G401.6 (cell line): ENCODE data around the gene RASAL2.
A peak's percentile ranks its signal among the peaks of the same experiment; 100 is the strongest.
"Not testable (repeated sequence)": the region's sequence is repeated elsewhere in the genome, so short reads cannot be mapped to it uniquely, and the experiment has no call there.

Experiments
- FAIRE-seq: peaks from 2 replicates; lab custom pipeline; 2012; peaks lifted over from hg19 to GRCh38; lab: Jason Lieb, UNC

RASAL2 gene

DNA sequence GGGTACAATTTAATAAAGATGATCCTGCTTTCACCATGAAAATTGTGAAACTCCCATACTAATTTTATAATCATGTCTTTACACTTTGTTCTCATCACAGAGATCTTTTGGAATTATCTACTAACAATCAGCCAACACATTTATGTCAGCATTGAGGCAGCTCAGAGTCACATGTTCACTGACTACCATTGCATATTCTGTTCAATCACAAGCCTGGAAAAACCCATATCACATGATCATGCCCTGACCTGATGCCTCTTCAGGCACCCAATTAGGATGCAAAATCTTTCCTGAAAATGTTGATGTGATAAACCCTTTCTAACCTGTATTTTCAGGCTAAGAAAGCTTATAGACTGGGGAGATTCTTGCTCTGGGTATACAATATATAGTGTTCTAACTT lies 21.6 kb upstream of the RASAL2 start:
- no peak for FAIRE-seq

DNA sequence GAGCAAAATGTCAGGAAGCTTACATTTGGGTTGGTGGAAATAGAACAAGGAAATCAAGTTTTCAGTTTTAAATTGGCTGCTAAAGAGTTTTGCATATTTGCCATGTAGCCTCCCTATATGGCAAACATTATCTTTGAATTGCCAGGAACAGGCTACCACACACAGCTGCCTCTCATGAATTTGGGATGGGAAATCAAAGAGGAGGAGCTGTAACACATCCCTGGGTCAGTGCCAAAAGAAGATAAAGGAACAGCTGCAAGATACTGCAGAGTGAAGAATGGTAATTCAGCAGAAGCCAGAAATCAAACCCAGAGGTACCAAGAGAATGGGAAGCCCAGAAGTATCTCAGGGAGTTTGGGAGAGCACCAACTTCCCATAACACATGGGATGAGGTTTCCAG lies 18.6 kb upstream of the RASAL2 start:
- no peak for FAIRE-seq

DNA sequence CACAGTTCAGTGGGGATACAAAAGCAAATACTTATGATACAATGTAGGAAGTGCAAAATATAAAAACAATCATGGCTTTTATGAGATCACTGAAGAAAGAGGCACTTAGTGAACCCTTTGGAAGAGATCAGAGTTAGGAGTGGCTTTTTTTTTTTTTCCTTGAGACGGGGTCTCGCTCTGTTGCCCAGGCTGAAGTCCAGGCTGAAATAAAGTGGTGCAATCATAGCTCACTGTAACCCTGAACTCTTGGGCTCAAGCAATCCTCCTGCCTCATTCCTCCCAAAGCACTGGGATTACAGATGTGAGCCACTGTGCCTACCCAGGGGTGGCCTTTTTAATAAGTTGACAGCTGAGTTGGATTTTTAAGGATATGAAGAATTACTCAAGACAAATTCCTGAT lies 17.3 kb upstream of the RASAL2 start:
- FAIRE-seq: no peak

DNA sequence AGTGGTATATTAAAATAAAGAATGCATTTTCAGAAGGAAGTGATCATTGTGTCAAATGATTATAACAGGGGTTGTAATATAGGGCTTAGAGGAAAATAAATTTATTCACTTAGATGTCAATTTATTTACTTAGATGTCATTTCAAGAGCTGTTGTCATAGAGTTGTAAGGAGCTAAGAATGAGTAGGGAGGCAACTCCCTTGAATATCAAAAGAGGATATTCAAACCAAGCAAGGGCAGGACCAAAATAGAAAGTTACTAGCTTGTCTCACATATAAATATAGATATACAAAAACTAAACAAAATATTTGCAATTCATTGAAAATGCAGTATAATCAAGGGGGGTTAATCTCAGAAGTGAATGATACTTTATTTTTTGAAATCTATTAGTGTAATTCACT lies 16.0 kb upstream of the RASAL2 start:
- FAIRE-seq: no peak

DNA sequence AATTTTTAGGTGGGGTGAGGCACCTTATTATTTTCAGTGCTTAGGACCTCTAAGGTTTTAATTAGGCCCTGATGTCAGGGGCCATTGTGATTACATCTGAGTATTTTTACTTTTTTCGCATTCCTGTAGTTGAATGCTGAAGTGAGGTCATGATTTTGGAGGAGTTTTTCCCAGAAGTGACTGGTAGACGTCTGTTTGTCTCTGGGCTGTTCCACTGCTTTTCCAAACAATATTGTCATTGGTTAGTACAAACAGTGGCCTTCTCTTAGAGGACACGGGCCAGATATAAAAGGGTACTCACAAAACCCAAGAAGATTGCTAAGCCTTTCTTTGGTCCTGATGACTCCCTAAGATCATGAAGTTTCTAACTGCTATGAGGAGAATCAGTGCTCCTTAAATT lies 7.6 kb upstream of the RASAL2 start:
- no peak for FAIRE-seq

DNA sequence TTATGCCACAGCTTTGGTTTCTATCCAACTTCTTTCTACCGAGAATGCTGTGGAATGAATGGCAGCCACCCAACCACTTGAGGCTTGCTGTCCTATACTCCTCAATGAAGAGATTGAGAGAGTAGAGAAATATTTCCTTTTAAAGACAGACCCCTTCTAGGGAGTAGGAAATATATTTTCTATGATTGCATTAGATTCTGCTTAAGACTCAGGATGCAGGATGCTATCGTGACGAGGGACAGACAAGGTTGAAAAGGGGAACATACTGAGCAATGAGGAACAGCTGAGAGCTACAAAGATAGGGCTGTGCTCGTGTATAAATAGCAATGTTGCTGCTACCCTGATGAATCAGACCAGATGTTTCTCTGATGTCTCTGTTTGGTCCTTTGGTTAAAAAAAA lies 7.1 kb upstream of the RASAL2 start:
- FAIRE-seq: no peak

DNA sequence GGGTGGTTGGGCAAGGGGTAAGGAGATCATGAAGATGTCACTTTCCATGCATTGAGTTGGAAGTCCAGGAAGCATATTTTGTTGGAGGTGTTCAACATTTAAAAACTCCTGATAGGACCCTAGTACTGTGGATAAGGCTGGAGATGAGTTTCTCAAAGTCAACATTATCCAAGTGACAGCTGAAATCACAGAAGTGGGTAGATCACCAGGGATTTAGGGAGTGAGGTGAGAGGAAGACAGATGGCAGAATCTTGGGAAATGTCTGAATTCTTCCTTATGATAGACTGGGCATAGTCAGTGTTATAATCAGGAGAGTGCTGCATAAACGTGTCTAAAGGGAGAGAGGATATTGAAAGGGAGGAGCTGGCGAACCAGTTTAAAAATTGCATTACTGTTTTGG lies 5.3 kb upstream of the RASAL2 start:
- no peak for FAIRE-seq

DNA sequence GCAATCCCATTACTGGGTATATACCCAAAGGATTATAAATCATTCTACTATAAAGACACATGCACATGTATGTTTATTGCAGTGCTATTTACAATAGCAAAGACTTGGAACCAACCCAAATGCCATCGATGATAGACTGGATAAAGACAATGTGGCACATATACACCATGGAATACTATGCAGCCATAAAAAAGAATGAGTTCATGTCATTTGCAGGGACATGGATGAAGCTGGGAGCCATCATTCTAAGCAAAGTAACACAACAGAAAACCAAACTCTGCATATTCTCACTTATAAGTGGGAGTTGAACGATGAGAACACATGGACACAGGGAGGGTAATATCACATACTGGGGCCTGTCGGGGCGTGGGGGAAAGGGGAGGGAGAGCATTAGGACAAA lies 2.5 kb upstream of the RASAL2 start:
- FAIRE-seq: not testable (repeated sequence)

DNA sequence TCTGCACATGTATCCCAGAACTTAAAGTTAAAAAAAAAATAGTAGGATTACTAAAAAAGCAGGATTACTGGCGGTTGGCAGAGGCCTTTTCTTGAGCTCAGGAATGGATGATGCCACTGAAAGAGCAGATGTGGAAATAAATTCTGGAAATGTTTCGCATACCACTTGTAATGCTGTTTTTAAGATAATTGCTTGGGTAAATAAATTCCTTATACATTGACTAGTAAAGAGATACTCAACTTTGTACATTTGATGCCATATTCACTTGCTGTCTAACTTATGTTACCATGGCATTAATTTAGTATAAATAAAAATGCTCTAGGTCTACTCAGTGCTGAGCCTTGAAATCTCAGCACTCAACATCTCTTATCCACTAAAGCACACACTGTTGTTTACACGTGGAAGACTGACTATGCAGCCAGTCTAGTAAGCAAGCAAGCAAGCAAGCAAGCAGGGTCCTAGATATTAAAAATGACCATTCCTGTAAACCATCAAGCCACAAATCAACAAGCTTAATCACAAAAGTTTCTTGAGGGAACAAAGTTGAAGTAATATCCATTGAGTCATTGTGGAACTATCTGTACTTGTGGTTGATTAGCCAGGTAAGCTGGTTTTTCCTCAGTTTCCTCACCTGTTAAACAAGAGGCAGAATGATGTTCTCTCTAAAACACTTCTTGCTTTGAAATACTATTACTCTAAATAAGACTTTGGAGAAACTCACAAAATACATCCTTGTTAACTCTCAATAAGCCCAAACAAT lies 1.7 kb upstream of the RASAL2 start:
- no peak for FAIRE-seq

DNA sequence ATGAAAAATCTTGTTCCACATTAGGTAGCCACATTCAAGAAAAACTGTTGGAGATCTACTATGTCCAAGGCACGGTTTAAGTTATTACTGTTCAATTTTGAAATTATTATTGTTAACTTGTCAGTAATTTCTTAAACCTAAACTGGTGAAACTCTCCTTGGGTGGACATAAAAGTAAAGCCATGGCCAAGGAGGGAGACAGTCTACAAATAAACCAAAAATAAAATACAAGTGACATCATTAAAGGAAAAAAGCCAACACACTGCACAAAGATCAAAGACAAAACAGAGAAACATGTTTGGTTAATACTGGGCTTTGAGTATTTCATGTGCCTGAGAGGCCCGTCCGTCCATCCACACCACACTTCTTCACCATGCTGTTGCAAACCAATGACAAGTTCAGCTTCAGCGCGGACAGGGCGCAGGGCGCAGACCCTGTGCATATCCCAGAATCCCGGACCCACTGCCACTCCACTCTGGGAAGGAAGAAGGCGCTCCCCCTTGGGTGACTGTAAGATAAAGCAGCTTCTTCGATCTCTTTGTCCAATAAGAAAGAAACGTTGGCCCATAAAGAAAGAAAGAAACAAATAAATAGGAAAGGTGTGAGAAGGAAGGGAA lies 918 bp upstream of the RASAL2 start:
- FAIRE-seq: no peak

DNA sequence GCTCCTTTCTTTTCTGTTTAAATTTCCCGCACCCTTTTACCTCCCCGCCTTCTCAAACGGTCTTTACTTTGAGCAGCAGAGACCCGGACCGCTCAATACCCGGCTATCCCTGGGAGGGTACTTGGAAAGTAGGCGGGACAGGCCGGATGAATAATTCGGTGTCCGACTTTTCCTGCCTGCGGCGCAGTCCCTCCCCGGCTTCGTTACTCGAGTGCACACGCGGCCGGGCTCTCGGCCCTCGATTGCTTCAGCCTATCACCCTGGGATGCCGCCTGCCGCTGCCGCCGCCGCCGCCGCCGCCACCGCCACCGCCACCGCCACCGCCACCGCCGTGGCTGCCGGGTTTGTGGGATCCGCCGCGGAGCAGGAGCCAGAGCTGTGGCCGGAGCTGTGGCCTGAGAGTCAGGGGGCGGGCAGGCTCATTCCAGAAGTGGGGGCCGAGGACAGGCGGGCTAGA lies 382 bp upstream of the RASAL2 start:
- peak; percentile 59 for FAIRE-seq

DNA sequence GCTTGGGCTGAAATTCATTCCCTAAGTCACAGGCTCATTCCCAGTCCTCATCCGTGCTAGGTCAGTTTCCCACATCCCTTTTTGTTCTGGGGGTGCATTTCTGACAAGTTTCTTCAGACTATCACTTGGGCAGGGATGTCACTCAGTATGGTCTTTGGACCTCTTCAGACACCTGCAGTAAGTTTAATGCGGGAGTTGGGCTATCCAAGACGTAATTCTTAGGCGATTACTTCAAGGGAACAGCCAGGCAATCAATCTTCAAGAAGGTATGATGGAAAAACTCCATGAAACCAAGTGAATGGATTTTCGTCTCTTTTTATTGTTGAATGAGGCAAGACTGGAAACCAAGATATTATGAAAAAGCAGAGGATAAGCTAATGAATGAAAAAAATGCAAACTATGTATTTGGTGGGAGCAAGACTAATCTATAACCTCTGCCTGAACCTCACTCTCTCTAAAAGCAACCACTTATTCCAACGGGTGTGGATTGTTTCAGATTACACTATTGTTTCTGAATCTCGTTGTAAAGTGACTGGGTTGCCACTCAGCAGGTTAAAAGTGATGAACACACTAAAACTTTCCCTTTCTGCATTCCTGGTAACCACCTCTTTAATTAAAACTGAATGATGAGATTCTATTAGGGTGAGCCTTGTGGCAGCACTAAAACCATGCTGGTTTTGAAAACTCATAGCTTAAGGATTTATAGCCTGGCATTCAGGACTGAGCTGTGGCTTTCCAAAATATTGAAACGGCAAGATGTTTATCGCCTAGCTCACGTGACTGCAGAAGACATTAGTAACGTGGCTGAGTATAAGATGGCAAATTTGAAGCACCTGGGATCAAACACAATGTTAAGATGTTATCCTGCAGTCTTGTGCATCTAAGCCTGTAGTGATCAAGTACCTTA lies 1.1 kb downstream of the RASAL2 start:
- no peak for FAIRE-seq

DNA sequence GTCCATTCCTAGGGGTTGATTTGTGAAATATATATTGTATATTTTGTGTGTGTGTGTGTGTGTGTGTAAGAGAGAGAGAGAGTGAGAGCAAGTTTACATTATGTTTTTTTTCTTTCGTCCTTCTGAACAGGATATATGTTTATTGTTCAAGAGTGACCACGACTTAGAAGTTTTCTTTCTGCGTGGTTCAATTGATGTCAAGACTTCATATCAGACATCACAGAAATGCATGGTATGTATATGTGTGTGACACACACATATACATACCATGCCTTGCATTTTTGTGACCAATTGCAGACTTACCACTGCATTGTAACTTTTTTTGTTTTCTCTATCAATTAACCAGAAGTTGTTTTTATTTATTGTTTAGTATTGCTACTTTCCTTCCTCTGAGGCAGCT lies 2.5 kb downstream of the RASAL2 start:
- FAIRE-seq: no peak

DNA sequence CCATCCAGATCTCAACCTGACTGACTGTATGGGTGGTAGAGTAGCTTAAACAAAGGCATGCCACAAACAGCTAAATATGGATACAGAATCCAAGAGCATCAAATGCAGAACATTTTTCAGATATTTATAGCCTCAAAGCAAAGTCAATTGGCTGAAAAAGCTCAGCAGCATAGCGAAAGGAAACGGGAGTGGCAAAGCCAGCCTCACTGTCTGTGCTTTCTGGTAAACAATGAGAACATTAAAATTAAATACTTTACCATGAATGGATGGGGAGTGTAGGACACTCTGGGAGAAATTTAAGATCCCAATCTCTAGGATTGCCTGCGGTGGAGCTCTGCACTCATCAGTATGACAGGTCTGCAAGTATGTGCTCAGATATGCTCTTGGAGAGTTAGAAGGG lies 4.4 kb downstream of the RASAL2 start:
- no peak for FAIRE-seq

DNA sequence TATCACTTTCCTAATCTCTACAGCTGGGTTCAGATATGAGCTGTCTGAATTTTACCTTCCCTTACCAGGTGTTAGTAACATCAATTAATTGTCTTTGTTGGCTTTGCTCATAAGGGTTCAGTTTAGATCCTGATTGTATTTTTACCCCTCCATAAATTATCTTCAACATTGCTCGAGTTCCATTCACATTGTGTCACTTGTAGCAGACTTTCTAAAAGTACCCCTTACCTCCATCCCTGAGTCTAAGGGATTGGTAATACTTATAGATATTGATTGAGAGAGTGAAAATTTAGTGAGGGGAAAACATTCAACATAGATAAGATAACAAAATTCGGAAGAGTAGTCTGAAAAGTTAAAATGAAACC lies 7.3 kb downstream of the RASAL2 start:
- no peak for FAIRE-seq

DNA sequence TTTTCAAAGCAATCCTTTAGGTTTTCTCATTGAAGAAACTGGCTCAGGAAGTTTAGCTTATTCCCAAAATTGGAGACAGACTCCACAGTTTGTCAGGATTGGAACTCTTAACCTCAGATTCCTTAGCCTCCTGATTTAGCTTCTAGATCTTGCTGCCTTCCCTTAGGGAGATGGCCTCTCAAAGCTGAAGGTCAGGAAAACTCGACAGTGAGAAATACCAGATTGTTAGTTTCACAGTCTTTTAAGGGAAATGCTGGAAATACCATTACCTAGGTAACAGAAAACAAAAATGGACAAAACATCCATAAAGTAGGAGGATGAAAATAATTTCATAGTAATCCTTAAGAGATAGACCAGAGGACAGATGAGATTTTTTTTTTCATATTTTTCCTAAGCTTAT lies 7.8 kb downstream of the RASAL2 start:
- peak; percentile 55 for FAIRE-seq

DNA sequence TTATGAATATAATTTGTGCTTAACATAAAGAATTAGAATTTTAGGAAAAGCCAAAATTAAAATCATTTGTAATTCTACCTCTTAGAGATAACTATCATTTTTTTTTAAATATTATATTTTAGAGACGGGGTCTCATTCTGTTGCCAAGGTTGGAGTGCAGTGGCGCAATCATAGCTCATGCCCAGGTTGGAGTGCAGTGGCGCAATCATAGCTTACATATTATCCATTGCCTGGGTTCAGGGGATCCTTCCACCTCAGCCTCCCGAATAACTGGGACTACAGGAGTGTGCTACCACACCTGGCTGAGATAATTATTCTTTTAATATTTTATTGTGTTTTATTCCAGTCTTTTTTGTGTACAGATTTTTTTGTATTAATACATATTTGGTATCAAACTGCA lies 8.3 kb downstream of the RASAL2 start:
- FAIRE-seq: no peak

DNA sequence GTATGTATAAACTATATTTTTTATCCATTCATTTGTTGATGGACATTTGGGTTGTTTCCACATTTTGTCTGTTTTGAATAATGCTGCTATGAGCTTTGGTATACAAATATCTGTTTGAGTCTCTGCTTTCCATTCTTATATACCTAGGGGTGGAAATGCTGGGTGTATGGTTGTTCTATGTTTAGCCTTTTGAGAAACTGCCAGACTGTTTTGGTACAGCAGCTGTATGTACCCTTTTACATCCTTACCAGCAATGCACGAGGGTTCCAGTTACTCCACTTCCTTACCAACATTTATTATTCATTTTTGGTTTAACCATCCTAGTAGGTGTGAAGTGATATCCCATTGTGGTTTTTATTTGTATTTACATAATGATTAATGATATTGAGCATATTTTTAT lies 13.9 kb downstream of the RASAL2 start:
- no peak for FAIRE-seq

DNA sequence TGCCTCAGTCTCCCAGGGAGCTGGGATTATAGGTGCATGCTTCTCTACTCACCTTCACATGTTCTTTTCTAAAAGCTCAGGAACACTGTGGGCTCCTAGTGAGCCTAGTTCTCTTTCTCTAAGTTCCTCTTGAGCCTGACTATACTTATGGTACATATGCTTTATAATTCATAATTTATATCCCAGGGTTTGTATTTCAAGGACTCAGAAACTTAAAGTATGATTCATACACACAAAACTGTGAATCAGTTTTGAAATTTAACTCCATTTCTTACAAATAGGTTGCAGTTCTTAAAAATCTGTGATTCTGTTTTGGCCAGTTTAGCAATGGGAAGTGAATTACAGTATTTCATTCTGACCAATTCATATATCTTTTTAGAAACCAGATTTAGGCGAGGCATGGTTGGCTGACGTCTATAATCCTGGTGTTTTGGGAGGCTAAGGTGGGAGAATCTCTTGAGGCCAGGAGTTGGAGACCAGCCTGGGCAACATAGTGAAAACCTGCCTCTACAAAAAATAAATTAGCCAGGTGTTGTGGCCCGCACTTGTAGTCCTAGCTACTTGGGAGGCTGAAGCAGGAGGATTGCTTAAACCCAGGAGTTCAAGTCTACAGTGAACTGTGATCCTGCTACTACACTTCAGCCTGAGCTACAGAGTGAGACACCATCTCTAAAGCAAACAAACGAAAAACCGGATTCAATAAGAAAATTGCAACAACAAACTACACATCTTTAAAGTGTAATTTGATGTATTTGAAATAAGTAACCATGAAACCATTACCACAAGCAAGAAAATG lies 15.6 kb downstream of the RASAL2 start:
- FAIRE-seq: no peak

DNA sequence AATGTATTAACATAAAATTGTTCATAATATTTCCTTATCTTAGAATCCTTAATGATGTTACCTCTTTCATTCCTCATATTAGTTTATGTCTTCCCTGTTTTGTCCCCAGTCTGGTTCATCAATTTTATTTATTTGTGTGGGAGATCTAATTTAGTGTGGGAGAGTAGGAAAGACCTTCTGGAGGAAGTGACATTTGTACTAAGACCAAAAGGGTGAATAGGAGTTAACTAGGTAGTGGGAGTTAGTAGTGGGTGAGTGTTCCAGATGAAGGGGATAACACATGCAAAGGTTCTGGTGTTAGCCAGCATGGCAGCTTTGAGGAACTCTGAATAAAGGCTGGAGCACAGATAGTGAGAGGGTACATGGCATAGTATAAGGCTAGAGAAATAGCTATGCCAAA lies 21.4 kb downstream of the RASAL2 start:
- FAIRE-seq: no peak

DNA sequence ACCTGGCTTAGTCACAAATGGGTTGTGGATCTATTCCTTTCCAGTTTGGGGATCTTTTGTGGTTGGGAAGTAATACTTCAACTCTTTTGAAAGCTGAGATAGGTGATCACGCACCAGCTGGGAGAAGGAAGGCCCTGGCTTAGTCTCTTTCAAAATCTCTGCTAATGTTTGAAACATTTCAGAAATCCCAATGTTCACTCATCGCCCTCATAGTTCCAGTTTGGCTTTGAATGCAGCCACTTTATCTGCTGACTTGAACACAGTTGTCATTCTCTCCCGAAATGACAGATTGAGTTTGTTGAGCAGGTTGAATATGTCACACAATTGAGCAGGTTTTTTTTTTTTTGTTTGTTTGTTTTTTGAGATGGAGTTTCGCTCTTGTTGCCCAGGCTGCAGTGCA lies 24.6 kb downstream of the RASAL2 start:
- no peak for FAIRE-seq

DNA sequence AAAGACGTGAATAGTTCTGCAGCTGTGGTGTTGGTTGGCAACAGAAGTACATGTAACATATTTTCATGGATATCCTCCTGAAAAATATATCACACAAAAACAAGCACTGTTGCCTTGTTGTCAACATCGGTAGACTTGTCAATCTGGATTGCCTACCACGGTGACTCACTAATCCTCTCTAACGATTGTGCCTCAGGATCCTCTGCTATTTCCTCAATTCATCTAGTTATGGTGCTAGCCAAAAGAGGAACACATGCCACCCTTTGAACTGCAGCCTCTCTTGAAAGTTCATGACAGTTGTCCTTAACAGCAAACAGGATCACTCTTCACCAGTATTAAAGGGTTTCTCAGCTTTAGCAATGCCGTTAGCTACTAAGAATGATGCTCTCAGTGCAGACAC lies 25.7 kb downstream of the RASAL2 start:
- no peak for FAIRE-seq

DNA sequence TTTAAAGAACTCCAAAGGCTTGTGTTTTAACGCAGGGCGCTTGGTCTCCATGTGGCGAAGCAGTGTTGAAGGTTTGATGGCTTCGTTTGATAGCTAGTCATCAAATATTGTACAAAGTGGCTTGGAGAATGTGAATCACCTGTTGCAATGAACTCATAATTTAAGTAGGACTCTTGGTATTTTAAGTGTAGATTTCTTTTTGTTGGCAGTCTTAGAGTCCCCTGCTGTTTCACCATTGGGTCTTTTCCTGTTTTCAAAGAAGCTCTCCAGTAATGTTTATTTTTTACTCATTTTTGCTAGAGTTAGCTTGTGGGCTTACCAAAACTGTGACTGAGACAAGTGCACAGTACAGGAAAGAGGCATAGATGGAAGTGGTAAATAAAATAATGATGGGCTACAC lies 26.2 kb downstream of the RASAL2 start:
- FAIRE-seq: no peak
